Natural killer cell (primary cell): ENCODE results near the gene C20orf202. TPM values are rescaled to one million over a fixed set of nuclear protein-coding genes. Genes with fewer than 3 reads are reported as not detected.

Experiments
- ATAC-seq, 3 donors: fragments of 150-1000 bp in 2 of 3; fragments of 200-7000 bp in 1 of 3; cut with Tn5 transposase; 1 replicate in 1 of 3; 2 replicates in 2 of 3; pipeline ENCODE4 v1.10.0; 2021; ENCODE audit warnings: mild to moderate bottlenecking in 2 of 3, moderate library complexity in 2 of 3
- DNase-seq, 2 donors: peaks; one replicate each; pipeline versions ENCODE4 v3.0.0 to v3.0.0-alpha.2; 2013 to 2021; ENCODE audit warnings: mixed read lengths in 1 of 2
- H3K27ac ChIP-seq: one replicate; pipeline ENCODE4 v1.5.1; 2013; ENCODE audit warnings: mild to moderate bottlenecking, low read length
- H3K27me3 ChIP-seq: one replicate; pipeline ENCODE4 v1.6.1; 2013; ENCODE audit warnings: low read length; ENCODE audit not compliant: control insufficient read depth, insufficient read depth
- H3K36me3 ChIP-seq: one replicate; pipeline ENCODE4 v1.6.1; 2013; ENCODE audit warnings: low read length; ENCODE audit not compliant: control insufficient read depth, insufficient read depth
- H3K4me1 ChIP-seq: one replicate; pipeline ENCODE4 v1.6.1; 2013; ENCODE audit warnings: low read length; ENCODE audit not compliant: control insufficient read depth, insufficient read depth
- H3K4me3 ChIP-seq: one replicate; pipeline ENCODE4 v1.5.1; 2013; ENCODE audit warnings: low read length
- H3K9me3 ChIP-seq: one replicate; pipeline ENCODE4 v1.6.1; 2013; ENCODE audit warnings: low read length; ENCODE audit not compliant: control insufficient read depth, insufficient read depth
- H3K27ac Mint-ChIP-seq, 2 donors: one replicate each; pipeline ENCODE4 v1.8.0; 2022; ENCODE audit warnings: mild to moderate bottlenecking in 2 of 2, mixed read lengths in 2 of 2, moderate library complexity in 1 of 2
- H3K27me3 Mint-ChIP-seq, 2 donors: one replicate each; pipeline ENCODE4 v1.8.0; 2022; ENCODE audit warnings: low read depth in 2 of 2, mixed read lengths in 2 of 2
- H3K36me3 Mint-ChIP-seq: one replicate; pipeline ENCODE4 v1.8.0; 2022; ENCODE audit warnings: mixed read lengths
- H3K4me1 Mint-ChIP-seq, 2 donors: one replicate each; pipeline ENCODE4 v1.8.0; 2022; ENCODE audit warnings: mixed read lengths in 2 of 2
- H3K4me3 Mint-ChIP-seq: one replicate; pipeline ENCODE4 v1.8.0; 2022; ENCODE audit warnings: mild to moderate bottlenecking, moderate library complexity, mixed read lengths
- H3K9me3 Mint-ChIP-seq, 2 donors: one replicate each; pipeline ENCODE4 v1.8.0; 2022; ENCODE audit warnings: mixed read lengths in 2 of 2
- CTCF ChIP-seq: fragments of 200-600 bp; IDR thresholded peaks from one replicate; pipeline ENCODE4 v1.8.0; 2022; ENCODE audit warnings: antibody characterized with exemption
- WGBS: methylation state at CpG from one replicate; pipeline ENCODE4 v1.1.7; 2013; ENCODE audit warnings: missing lambda C conversion rate; ENCODE audit not compliant: insufficient coverage; 5-methylcytosine and 5-hydroxymethylcytosine counted together
- intact Hi-C: fragments of 100-400 bp; cut with micrococcal nuclease; formaldehyde crosslinking; loops from one replicate; pipeline ENCODE4 v1.14.2; 2022
- total RNA-seq, 4 donors: library from RNA; stranded (reverse); fragments of 120-200 nt in 1 of 4; gene quantifications; one replicate each; pipeline versions ENCODE4 v1.2.3 to v1.2.4, GENCODE V29; 2013 to 2022

The C20orf202 gene
- total RNA-seq, 3 donors from 2014 or later (not counting 1 experiment from before 2014, with no cell fraction given) = 0.16 to 0.75 (median 0.60) TPM

GRCh38 chr20:1203630-1204029 lies 376 bp downstream of the C20orf202 start:
- no peak for ATAC-seq
- no peak for DNase-seq
- intact Hi-C loops = no loop called here
- Histone ChIP-seq H3K4me3 (no peak overlapping the region), H3K27me3 (no peaks in the 10 kb centered on the region), H3K9me3 (no peaks in the 10 kb centered on the region), H3K36me3 (no peaks in the 10 kb centered on the region), H3K27ac (no peak overlapping the region), H3K4me1 (no peaks in the 10 kb centered on the region)
- 78% methylated on average over 4 of the region's 5 CpGs for WGBS
- Mint-ChIP-seq H3K9me3 (no peaks in the 10 kb centered on the region), H3K4me3 (no peak overlapping the region), H3K36me3 (no peaks in the 10 kb centered on the region), H3K27ac (no peak overlapping the region), H3K4me1 (no peaks in the 10 kb centered on the region), H3K27me3 (peaks cover 0 to 4% of the 10 kb centered on the region in 2 donors)
- no peak for TF ChIP-seq CTCF

GRCh38 chr20:1204113-1204512 lies 859 bp downstream of the C20orf202 start:
- DNase-seq (no peak), ATAC-seq (no peak)
- WGBS = 39% methylated on average over 5 of the region's 5 CpGs
- Histone ChIP-seq H3K9me3 (no peaks in the 10 kb centered on the region), H3K27me3 (no peaks in the 10 kb centered on the region), H3K4me3 (no peak overlapping the region), H3K36me3 (no peaks in the 10 kb centered on the region), H3K27ac (no peak overlapping the region), H3K4me1 (no peaks in the 10 kb centered on the region)
- no peak overlapping the region for H3K4me3 Mint-ChIP-seq
- H3K27ac Mint-ChIP-seq = no peak overlapping the region
- H3K9me3 Mint-ChIP-seq = no peaks in the 10 kb centered on the region
- H3K4me1 Mint-ChIP-seq = no peaks in the 10 kb centered on the region
- no peak for TF ChIP-seq CTCF
- H3K36me3 Mint-ChIP-seq = no peaks in the 10 kb centered on the region
- H3K27me3 Mint-ChIP-seq = peaks cover 0 to 4% of the 10 kb centered on the region in 2 donors
- intact Hi-C loops = no loop called here

- WGBS = 95% methylated on average over 2 of the region's 2 CpGs
- Histone ChIP-seq H3K36me3 (no peaks in the 10 kb centered on the region), H3K9me3 (no peaks in the 10 kb centered on the region), H3K4me3 (no peak overlapping the region), H3K27me3 (no peaks in the 10 kb centered on the region), H3K4me1 (no peaks in the 10 kb centered on the region), H3K27ac (no peak overlapping the region)
- no peaks in the 10 kb centered on the region for H3K36me3 Mint-ChIP-seq
- intact Hi-C loops = no loop called here
- no peaks in the 10 kb centered on the region for H3K4me1 Mint-ChIP-seq
- DNase-seq (no peak), ATAC-seq (no peak)
- H3K27me3 Mint-ChIP-seq = peaks cover 0 to 4% of the 10 kb centered on the region in 2 donors
- H3K27ac Mint-ChIP-seq = no peak overlapping the region
- H3K9me3 Mint-ChIP-seq = no peaks in the 10 kb centered on the region
- no peak for TF ChIP-seq CTCF
- no peak overlapping the region for H3K4me3 Mint-ChIP-seq
Measured at GRCh38 chr20:1204576-1204975, 1.3 kb downstream of the C20orf202 start.

GRCh38 chr20:1205802-1206201 lies 2.5 kb downstream of the C20orf202 start:
- no peaks in the 10 kb centered on the region for H3K36me3 ChIP-seq
- H3K4me3 ChIP-seq = no peak overlapping the region
- no peaks in the 10 kb centered on the region for H3K9me3 ChIP-seq
- ATAC-seq (no peak), DNase-seq (no peak)
- Mint-ChIP-seq H3K9me3 (no peaks in the 10 kb centered on the region), H3K4me1 (no peaks in the 10 kb centered on the region), H3K36me3 (no peaks in the 10 kb centered on the region), H3K27ac (no peak overlapping the region), H3K4me3 (no peak overlapping the region), H3K27me3 (peaks cover 4 to 7% of the 10 kb centered on the region in 2 donors)
- TF ChIP-seq CTCF = no peak
- H3K27ac ChIP-seq = no peak overlapping the region
- no peaks in the 10 kb centered on the region for H3K4me1 ChIP-seq
- intact Hi-C loops = no loop called here
- H3K27me3 ChIP-seq = no peaks in the 10 kb centered on the region
- WGBS = 96% methylated on average over 5 of the region's 8 CpGs
